Cortex of kidney (tissue), 1 donor: ENCODE results near the gene KLHL17.

ENCODE experiments used
- DNase-seq: peaks from one replicate; lab custom pipeline; 2025; lab: John Stamatoyannopoulos, UW

The KLHL17 gene

DNA sequence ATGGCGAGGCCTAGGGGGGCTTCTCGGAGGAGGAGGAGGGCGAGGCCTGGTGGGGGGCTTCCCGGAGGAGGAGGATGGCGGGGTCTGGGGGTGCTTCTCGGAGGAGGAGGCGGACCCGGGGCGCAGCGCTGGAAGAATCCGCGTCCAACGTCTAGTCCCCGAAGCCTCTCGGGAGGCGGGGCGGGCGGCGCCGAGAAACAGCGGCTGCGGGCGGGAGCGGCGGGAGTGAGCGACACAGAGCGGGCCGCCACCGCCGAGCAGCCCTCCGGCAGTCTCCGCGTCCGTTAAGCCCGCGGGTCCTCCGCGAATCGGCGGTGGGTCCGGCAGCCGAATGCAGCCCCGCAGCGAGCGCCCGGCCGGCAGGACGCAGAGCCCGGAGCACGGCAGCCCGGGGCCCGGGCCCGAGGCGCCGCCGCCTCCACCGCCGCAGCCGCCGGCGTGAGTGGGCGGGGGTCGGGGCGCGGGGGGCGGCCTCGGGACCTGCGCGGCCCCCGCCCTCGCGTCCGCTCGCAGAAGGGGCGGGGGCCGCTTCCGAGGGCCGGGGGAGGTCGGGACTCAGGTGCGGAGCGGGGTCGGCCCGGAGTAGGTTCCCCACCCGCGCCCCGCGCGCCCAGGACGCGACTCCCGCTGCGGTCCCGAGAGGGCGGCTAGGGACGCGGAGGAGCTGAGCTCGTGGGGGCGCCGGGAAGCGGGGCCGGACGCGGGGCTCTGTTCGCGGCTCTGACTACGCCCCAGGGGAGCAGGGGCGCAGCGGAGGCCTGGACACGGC lies at the start of gene KLHL17:
Gene KLHL17, plus strand, starts transcription at position 222 of the 769 bp plus-strand sequence. Its CDS starts 110 bp downstream, at position 332.
- DNase-seq, result no peak

DNA sequence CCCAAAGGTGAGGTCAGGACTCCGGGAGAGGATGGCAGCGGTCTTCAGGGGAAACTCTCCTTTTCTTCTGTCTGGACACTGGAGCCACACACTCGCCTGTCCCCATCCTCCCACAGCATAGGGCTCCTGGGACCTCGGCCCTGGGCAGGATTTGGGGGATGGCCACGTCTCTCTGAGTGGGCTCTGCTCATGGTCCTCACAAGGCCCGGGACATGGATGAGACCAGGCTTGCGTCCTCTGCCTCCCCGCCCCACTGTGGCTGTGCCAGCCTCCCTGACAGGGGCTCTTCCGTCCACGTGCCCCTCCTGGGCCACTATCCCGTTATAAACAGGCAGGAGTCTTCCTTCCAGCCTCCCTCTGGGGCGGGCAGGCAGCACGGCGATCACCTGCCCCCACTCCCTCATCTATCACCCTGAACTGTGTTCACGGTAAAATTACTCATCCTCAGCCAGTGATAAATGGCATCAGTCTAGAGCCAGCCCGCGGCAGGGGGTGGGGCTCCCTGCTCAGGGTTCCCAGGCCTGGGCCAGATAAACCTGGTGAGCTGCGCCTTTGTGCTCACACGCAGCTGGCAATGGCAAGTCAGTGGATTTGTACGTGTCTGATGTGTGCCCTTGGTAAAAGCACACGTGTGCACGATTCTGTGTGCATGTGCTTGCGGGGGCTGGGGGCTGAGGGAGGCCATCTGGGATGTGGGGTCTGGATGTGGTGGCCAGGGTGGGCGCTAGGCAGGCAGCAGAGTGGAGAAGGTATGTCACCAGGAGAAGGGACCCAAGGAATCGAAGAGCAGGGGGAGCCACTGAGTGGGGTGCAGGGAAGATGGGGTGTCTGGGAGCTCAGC lies 49.3 kb upstream of the KLHL17 start:
- DNase-seq, result no peak

DNA sequence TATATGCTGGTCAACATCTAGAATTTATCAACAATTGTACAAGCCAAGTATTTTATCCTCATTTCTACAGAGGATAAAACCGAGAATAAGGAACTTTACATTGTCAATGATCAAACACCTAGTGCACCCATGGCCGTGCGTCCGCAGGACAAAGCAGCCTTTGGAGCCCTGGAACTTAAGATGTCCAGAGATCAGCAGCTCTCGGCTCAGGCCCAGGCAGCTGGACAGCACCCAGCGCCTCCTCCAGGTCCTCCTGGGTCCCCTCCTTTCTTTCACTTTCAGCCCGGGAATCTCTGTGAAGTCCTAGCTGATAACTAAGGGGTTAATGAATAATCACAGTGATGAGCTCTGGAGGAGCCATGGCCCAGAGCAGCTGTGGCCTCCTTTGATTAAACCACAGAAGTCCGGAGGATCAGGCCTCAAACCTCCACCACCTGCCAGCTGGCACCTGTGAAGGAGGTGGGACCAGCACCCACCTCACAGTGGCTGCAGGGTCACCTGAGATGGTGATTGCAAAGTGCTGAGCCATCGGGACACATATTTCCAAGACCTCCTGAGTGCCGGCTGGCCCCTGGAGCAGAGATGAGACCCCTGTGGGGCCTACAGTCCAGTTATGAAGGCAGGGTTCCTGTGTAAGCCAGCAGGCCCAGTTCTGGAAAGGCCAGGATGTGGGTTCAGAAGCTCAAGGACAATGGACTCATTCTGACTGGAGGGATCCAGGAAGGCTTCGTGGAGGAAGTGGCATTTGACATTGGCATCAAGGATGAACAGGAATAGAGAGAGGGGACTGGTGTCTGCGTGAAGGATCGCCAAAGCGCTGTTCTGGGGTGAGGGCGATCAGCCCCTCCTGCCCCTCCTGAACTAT lies 48.3 kb upstream of the KLHL17 start:
- no peak for DNase-seq

DNA sequence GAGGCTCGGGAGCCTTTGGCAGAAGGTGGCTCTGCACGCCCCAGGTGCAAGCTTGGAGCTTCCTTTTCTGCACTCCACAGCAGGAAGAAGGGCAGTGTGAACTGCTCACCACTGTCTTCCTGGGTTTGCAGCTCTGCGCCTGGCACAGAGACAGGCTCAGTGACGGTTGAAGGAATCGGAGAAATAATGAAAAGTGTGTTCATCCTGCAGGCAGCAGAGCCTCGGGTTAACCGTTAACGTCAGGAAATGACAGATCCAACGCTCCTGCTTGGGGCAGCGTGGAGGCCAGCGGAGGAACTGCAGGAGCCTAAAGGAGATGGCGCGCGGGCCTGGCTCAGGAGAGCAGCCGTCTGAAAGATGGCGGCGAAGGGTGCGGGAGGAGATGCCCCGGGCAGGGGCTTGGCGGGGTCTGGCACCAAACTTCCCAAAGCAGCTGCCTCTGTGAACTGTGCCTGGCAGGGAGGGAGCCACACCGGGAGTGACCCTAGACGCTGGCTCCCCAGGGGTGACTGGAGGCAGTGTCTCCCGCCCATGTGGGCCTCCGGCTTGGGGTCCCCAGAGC lies 47.6 kb upstream of the KLHL17 start:
- DNase-seq, result no peak

DNA sequence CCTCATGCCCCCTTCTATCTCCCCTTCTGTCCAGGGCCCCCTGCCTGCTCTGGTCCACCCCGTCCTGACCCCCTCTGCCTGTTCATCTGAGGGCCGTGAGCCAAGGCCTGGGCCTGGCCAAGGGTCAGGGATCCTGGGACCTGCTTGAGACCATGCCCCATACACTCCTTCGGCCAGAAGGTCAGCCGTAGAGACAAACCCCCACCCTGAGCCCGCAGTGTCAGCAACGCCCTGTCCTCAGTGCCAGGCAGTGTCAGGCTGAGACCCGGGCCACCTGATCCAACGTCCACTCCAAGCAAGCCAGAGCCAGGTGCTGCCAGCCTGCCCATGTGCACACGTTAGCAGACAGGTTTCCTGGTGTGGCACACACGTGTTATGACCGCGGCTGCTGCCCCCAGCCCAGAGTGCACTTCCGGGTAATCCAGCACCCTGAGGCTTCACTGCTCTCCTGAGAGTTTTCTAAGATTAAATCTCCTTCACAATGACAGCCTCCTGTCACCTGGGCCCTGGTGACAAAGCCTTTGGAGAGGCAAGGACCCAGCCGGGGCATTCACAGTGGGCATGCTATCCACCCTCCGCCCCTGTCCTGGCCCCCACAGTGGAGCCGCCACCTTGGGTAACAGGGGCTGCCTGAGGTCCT lies 46.8 kb upstream of the KLHL17 start:
- DNase-seq, result no peak

DNA sequence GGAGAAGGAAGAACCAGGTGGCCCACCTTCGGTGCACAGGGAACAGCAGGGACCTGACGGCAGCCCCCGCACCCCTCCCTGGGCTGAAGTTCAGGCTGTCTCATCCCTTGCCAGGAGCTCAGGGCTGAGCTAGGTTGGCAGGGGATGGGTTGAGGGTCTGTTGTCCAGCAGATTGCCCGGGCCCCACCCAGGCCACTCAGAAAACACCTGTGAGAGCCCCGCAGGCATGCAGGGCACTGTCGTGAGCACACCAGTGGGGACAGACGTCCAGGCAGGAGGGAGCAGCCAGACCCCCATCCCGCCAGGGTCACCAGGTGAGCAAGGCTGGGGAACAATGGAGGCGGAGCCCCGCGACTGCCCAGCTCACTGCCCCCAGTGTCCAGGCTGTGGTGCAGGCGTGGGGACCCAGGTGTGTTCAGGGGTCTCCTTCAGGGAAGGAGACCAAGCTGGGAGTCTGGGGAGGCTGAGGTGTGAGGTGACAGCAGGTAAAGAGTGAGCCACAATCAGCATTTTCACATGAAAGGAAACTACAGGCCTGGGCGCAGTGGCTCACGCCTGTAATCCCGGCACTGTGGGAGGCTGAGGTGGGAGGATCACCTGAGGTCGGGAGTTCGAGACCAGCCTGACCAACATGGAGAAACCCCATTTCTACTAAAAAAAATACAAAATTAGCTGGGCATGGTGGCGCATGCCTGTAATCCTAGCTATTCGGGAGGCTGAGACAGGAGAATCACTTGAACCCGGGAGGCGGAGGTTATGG lies 46.1 kb upstream of the KLHL17 start:
- no peak for DNase-seq

DNA sequence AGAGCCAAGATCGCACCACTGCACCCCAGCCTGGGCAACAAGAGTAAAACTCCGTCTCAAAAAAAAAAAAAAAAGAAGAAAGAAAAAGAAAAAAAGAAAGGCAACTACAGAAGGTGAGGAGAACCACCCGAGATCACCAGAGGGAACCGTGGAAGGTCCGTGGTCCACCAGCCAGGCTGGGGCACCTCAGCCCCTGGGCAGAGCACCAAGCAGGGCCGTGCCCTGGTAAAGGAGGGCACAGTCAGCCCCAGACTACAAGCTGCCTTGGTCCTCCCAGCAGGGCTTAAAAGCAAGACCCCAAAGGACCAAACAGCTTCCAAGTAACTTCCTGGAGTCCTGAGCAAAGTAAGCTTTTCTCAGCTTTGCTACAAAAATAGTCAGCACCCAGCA lies 45.5 kb upstream of the KLHL17 start:
- DNase-seq, result no peak

DNA sequence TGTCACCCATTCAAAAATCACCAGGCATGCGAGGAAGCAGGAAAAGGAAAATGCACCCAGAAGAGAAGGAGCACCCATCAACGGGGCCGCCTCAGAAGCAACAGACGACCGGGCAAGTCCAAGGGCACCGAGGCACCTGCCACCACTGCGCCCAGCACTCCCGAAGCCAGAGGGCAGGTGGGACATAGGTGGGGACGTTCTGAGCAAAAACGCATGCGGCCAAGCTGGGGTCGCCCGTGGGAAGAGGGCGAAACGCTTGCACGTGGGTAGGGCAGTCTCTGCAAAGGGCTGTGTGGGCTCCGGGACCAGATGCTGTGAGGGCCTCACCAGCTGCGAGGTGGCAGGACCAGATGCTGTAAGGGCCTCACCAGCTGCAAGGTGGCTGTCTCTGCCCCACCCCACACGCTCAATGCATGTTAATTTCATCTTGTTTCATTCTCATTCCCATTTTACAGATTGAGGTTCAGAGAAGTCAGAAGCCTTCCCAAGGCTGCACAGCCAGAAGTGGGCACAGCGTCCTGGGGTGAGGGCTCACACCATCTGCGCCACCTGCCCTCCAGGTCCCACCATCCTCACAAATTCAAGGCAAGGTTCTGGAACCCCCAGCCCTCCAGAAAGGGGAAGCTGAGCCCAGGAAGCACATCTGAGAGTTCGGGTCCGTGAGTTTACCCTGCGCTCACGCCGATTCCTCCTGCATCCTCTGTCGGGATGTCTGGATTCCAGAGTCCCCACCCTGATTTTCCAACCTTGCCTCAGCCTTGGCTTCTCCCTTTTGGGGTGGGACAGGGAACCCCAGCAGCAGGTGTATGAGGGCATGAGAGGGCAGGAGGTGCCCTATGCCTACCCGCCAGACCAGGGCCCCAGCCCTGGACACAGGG lies 44.9 kb upstream of the KLHL17 start:
- no peak for DNase-seq

DNA sequence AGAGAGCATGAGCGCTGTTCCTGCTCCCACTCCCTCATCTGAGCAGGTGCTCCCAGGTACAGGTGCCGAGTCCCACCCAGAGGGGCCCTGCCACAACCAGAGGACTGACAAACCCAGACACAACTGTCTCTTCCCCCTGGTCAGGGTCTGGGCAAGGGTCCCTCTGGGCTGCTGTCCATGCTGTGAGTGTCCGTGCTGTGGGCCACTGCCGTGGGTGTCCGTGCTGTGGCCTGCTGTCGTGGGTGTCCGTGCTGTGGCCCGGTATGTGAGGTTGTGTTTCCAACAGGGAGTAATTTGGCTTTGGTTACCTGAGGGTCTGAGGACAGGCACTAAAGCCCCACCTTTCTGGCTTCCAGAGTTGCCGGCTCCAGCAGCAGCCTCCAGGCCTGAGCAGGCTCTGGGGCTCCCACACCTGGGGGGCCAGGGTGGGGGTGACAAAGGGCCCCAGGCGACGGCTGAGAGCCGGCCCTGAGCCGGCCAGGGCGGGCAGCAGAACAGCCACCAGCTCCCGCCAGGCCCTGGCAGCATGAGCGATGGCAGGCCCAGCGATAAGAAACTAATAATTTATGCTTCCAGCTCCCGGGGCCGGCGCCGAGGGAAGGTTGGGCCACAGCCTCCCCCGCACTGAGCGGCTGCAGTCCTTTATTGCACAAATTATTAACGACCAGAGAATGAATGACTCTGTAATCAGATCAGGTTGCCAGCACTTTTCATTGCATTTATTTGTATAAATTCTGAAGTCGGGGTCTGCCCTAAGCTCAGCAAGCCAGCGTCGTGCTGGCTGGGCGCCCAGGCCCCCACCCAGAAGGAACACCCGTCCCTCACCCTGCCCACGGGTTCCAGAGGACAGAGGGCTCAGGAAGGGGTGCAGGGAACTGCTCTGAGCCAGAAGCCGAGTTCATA lies 44.0 kb upstream of the KLHL17 start:
- DNase-seq, result no peak

DNA sequence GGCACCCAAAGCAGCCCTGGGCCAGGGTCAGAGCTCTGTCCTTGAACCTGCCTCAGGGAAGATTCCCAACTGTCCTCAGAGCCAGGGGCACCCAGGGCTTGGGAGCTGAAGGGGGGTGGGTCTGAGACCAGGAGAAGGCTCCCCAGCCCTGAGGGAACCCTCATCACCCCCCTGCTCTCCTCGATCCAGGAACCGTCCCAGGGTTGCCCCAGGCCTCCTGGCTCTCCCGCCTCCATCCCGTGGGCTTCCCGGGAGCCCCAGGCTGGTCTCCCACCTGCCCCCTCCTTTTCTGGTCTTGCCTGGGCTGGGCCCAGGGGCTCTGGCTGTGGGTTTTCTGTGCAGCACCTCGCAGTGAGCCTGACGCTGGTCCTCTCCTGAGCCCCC lies 43.3 kb upstream of the KLHL17 start:
- no peak for DNase-seq

DNA sequence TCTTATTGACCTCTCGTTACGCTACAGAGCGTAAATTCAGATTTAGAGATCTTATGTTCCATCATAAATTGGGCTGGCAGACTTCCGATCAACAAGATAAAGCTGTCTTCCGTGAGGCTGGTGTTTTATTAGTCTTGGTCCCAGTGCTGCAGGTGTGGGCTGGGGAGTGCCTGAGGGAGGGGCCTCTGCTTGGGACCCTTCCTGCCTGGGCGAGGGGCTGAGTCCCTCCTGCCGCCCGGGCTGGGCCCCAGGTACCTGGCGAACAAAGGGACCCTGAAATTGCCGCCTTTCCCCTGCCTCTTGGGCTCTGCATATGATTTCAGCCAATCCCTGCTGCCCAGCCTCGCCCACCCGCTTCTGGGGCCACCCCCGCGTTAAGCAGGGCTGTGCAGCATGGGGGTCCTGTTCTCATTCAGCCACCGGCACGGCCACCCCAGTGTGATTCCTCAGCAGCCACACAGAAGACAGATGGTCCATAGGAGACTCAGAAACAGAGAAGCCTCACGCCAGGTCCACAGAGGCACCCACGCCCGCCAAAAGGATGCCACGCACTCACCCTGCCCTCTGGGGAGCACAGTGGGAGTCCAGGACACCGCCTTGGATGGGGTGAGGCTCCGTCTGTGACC lies 42.8 kb upstream of the KLHL17 start:
- DNase-seq, result no peak

DNA sequence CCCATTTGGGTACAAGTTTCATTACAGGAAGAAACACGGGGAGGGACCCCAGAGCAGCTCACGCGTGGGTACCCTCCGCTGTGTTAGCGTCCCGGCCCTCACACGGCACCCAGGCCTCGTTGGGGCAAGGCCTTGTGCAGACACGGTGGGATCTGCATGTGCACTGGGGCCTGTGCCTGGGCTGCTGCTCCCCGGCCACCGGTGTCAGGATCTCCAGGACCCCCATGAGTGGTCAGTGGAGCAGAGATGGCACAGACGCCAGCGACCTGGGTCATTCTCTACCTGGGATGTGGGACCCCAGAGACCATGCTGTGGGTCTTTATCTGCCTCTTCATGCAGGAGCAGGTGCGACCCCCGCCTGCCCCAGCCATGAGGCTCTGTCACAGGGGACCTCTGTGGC lies 42.0 kb upstream of the KLHL17 start:
- no peak for DNase-seq

DNA sequence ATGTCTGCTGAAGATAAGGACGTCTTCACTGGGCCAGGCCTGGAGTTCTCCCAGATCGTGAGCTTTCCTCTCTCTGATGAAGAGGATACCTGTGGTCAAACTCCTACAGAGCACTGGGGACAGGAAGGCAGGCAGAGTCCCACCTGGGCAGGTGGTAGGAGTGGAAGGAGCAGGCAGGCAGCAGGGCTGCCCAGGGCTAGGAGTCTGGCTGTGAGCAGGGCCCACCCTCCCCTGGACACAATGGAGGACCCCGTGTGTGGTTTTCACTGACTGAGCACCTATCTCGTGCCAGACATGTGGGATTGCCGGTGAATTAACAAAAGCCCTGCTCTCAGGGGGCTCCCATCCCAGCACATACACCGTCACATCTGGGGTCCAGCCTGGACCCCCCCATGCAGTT lies 41.5 kb upstream of the KLHL17 start:
- no peak for DNase-seq

DNA sequence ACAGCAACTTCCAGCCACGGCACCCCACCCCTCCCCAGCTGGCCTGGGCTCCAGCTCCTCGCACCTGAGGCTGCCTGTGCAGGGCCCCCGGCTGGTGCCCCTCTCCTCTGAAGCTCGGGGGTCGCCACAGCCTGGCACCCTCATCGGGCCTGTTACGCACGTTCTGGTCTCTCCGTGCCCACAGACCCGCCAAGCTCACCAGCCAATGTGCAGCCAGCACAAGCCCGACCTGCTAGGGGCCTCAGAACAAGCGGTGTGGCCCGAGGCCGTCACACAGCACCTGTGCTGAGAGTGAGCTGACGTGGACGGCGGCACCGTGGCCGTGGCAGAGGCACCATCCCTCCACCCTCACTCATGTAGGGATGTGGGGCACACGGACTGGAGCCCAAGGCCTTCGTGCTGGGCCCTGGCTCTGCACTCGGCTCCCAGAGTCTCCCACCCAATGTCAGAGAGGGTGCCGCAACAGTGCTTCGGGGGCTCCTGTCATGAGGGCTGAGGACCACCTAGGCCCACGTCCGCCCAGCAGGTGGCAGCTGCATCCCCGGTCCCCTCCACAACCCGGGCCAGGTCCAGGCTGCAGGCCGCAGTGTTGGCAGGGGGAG lies 41.0 kb upstream of the KLHL17 start:
- DNase-seq, result no peak

DNA sequence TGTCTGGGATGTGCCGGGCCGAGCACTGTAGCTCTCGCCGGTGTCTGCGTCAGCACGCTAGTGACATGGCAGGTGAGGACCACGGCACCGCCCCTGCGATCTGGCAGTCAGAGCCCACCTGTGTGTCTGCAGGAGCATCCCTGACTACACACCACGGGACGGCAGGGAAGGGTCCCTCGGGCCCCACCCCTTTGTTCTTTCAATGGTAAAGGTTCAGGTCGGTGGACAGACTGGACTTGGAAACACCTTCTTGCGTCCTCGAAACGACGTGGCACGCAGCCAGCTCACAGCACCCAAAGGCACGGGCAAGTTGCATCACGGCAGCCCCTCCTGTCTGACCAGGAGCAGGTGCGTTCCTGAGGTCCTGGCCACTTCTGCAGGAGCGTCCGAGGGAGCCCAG lies 40.4 kb upstream of the KLHL17 start:
- no peak for DNase-seq

DNA sequence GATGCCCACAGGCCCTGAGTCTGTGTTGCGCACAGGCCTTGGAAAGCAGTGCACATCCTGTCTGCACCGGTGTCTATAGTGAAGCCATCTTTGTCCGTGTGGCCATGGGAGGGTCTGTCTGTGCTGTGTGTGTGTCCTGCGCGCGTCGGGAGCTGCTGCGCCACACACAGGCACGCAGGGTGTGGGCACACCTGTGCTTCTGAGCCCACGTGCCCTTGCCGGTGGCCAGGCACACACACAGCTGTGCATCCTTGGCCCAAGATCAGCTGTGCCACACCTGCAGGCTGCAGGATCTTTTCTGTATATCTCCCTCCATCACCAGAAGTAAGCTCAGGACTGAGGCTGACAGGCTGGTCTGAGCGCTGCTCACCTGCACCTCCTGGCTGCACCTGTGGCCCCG lies 39.9 kb upstream of the KLHL17 start:
- no peak for DNase-seq

DNA sequence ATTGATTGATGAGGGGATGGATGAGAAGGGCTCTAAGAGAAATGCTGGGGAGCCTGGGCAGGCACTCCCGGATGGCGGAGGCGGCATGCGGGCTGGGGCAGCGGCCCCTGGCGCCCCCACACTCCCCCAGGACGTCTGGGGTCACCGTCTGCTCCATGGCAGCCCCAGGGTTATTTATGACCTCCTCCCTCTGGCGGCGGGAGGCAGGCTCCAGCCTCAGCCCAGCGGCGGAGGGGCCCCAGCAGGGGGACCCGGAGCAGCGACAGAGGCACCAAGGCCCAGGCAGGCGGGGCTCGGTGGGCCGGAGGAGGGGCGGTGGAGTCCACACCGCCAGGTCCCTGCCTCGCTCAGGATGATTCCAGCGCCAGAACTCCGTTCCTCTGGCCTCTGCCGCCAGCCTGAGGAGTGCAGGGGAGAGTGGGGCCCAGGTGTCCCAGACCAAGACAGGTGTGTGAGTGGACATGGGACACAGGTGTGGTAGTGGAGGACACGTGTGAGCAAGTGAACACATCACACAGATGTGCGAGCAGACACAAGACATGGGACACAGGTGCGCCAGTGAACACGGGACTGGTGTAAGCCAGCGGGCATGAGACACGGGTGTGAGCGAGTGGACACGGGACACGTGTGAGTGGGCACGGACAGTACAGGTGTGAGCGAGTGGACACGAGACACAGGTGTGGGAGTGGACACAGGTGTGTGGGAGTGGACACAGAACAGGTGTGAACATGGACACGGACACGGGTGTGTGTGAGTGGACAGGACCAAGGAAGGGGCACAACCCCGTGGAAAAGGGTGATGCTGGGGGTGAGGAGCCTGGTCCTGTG lies 39.2 kb upstream of the KLHL17 start:
- DNase-seq, result no peak
